ENCODE results near the gene PPP2R5A. TPM values are rescaled to one million over a fixed set of nuclear protein-coding genes. Genes with fewer than 3 reads are reported as not detected.

The PPP2R5A gene
- total and polyA plus RNA-seq, 2 of the 13 experiments (the other 11 are each of a cell fraction or from before 2014, with no cell fraction given), result 22.0 to 31.4 TPM

- TF ChIP-seq TRAFD1 (CRISPR knock-in tag; IDR thresholded peaks at IDR 0.05; ENCODE audit: borderline replicate concordance), result no peak
- no peak for TF ChIP-seq PRMT3 (CRISPR knock-in tag; IDR thresholded peaks at IDR 0.05; ENCODE audit: borderline replicate concordance, low read depth)
- TF ChIP-seq ZNF383 (CRISPR knock-in tag; IDR thresholded peaks at IDR 0.05; ENCODE audit: borderline replicate concordance), result no peak
- no peak for TF ChIP-seq PBX3 (CRISPR knock-in tag; IDR thresholded peaks at IDR 0.05; ENCODE audit: borderline replicate concordance)
- no peak for TF ChIP-seq DNMT1 (CRISPR knock-in tag; IDR thresholded peaks at IDR 0.05)
- no peak for TF ChIP-seq YY1 (IDR thresholded peaks at IDR 0.05; ENCODE audit: insufficient read depth, insufficient replicate concordance, low read depth, low read length)
- TF ChIP-seq ZNF607 (CRISPR knock-in tag; IDR thresholded peaks at IDR 0.05; ENCODE audit: borderline replicate concordance), result no peak
- no peak for TF ChIP-seq RNF2 (conservative IDR thresholded peaks at IDR 0.05; ENCODE audit: low read depth)
- no peak for TF ChIP-seq ZNF556 (CRISPR knock-in tag; IDR thresholded peaks at IDR 0.05; ENCODE audit: borderline replicate concordance)
- TF ChIP-seq SRSF4 (IDR thresholded peaks at IDR 0.05; ENCODE audit: low read depth, low read length, poor library complexity, severe bottlenecking), result no peak
- no peak for TF ChIP-seq ZNF329 (CRISPR knock-in tag; IDR thresholded peaks at IDR 0.05; ENCODE audit: low read depth)
- TF ChIP-seq USF2 (IDR thresholded peaks at IDR 0.05; ENCODE audit: low read depth, low read length), result peak; percentile 73
- TF ChIP-seq USF2 (CRISPR knock-in tag; IDR thresholded peaks at IDR 0.05; ENCODE audit: borderline replicate concordance), result peak; percentile 83; the same call in 1 of the 2 replicates
- TF ChIP-seq ZNF891 (CRISPR knock-in tag; IDR thresholded peaks at IDR 0.05), result no peak
- TF ChIP-seq KLF11 (CRISPR knock-in tag; IDR thresholded peaks at IDR 0.05), result no peak
- no peak for TF ChIP-seq SUZ12 (IDR thresholded peaks at IDR 0.05; ENCODE audit: low read depth, low read length)
- TF ChIP-seq ZNF326 (CRISPR knock-in tag; IDR thresholded peaks at IDR 0.05; ENCODE audit: borderline replicate concordance), result no peak
- no peak for TF ChIP-seq GTF3A (CRISPR knock-in tag; conservative IDR thresholded peaks at IDR 0.05)
- TF ChIP-seq FOSL1 (CRISPR knock-in tag; IDR thresholded peaks at IDR 0.05; ENCODE audit: borderline replicate concordance), result no peak
- no peak for TF ChIP-seq ZNF513 (CRISPR knock-in tag; conservative IDR thresholded peaks at IDR 0.05)
- no peak for TF ChIP-seq ZNF670 (CRISPR knock-in tag; IDR thresholded peaks at IDR 0.05; ENCODE audit: borderline replicate concordance)
- no peak for TF ChIP-seq ZBTB20 (CRISPR knock-in tag; IDR thresholded peaks at IDR 0.05; ENCODE audit: borderline replicate concordance, low read depth)
- TF ChIP-seq PHF21A (CRISPR knock-in tag; IDR thresholded peaks at IDR 0.05), result peak; percentile 93
- TF ChIP-seq HMG20A (CRISPR knock-in tag; IDR thresholded peaks at IDR 0.05; ENCODE audit: borderline replicate concordance), result no peak
These were observed 29.4 kb upstream of the PPP2R5A start (continued) for GRCh38 chr1:212255705-212256307.

All from HepG2 (cell line).